ENCODE data around the gene COMMD1.

COMMD1 gene

DNA sequence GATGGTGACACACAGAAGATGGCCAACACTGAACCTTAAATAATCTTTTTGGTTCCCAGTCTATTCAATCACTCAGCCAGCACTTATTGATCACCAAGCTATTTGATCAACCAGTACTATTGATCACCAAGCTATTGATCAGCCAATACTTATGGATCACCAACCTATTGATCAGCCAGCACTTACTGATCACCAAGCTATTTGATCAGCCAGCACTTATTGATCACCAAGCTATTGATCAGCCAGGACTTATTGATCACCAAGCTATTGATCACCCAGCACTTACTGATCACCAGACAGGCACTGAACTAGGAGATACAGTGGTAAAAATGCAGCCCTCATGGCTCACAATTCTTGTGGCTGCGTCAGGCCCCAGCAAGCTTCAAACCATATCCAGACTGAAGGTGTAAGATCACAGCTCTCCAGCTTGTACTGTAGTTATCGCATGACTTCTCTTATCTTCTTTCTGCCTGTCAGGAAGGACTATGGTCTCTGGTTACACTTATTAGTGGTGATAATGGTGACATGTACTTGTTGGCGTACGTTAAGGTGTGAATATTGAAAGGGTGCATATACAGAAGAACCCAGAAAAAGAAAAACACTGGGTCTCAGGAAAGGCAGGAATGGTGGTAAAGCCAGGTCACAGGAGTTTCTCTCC is 272.0 kb downstream of the COMMD1 start:
- no peak for DNase-seq (ENCODE audit: low read depth, low spot score)

DNA sequence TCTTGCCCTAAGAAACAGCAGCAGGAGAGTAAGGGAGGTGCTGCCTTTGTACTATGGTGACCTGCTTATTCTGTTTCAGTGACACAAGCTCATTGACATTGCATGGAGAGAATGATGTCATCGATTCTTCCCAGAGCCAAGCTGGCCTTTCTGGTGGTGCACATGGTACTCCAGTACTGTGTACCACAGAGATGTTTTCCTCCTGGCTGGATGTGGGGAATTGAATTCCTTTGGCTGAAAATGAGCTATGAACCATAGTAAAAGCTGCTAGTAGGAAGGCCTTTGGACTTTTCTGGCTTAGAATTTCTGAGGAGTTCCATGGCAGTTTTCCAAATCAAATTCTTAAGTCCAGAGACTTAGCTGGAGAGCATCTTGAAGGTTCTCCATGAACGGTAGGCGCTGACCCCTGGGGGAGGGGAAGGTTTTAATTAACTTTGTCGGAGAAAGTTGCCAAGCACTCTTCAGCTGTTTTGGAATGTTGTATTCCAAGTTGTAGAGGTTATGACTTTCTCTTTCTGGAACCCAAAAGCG is 273.3 kb downstream of the COMMD1 start:
- no peak for DNase-seq (ENCODE audit: low read depth, low spot score)

DNA sequence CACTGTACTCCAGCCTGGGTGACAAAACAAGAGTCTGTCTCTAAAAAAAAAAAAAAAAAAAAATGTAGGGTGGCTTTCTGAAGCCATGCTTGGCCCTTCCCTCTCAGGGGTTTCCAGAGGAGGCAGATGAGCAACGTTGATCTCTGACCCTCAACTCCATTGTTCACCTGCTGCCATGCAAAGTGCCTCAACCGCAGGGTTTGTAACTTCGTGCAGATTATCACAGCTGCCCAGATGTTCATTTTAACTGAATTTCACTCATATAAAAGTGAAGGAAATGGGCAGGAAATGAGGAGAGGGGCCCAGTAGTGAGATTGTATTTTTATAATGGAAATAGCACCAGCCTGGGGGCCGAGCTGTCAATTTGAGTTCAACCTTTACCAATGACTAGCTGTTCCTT is 275.5 kb downstream of the COMMD1 start:
- no peak for DNase-seq (ENCODE audit: low read depth, low spot score)

DNA sequence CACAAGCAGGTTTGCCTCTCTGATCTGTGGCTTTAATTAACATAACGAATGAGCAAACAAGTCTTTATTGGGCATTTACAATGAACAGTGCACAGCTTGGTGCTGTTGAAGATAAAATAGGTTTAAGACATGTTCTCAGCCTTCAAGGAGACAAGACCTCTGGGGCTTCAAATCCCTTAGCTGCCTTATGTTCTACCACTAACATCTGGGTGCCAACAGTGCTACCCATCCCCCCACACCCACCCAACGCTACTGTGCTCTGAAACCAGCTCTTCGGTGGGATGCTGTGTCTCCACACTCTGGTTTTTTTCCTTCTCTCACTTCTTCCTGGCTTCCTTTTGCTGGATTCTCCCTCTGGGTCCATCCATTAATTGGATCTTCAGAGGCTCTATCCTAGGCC is 276.4 kb downstream of the COMMD1 start:
- no peak for DNase-seq (ENCODE audit: low read depth, low spot score)

- DNase-seq (ENCODE audit: low read depth, low spot score) = no peak
Measured at GRCh38 chr2:62184512-62185230, 279.2 kb downstream of the COMMD1 start.
